Measurements from ENCODE around the gene ACIN1. TPM values are rescaled to one million over a fixed set of nuclear protein-coding genes. Genes with fewer than 3 reads are reported as not detected.
"Not testable (repeated sequence)": the region's sequence is repeated elsewhere in the genome, so short reads cannot be mapped to it uniquely, and the experiment has no call there.

ACIN1 gene
- total RNA-seq, 1 donor from 2014 or later = 103 TPM

GRCh38 chr14:23015618-23016017 is 79.3 kb downstream of the ACIN1 start:
- DNase-seq (ENCODE audit: low read depth) = no peak

GRCh38 chr14:23013749-23014054 is 81.2 kb downstream of the ACIN1 start:
- DNase-seq (ENCODE audit: low read depth) = not testable (repeated sequence)

GRCh38 chr14:23013054-23013748 is 81.7 kb downstream of the ACIN1 start:
- DNase-seq (ENCODE audit: low read depth) = no peak

GRCh38 chr14:23009939-23010726 is 84.8 kb downstream of the ACIN1 start, which contains the start of gene C14orf93:
Gene C14orf93, minus strand, starts transcription at chr14:23010143. Its CDS starts 11,120 bp downstream, at chr14:22999023.
- peak; percentile 28 for DNase-seq (ENCODE audit: low read depth)

GRCh38 chr14:23009483-23009938 is 85.4 kb downstream of the ACIN1 start:
- DNase-seq (ENCODE audit: low read depth) = no peak

- DNase-seq (ENCODE audit: low read depth) = no peak
Observed at GRCh38 chr14:23008831-23009230, 86.1 kb downstream of the ACIN1 start.

Other genes with a start within 250 kb of the ACIN1 start
- 71.9 and 268 TPM in 2 replicates for gene LRP10, start 223.4 kb downstream of the ACIN1 start, total RNA-seq
- gene REM2, start 211.9 kb downstream of the ACIN1 start, total RNA-seq = under 0.01 and 0.20 TPM in 2 replicates
- gene RBM23, start 176.0 kb downstream of the ACIN1 start, total RNA-seq = 127 and 148 TPM in 2 replicates
- gene PRMT5, start 165.8 kb downstream of the ACIN1 start, total RNA-seq = 74.3 and 78.0 TPM in 2 replicates
- gene HAUS4, start 138.0 kb downstream of the ACIN1 start, total RNA-seq = 17.2 and 36.8 TPM in 2 replicates
- gene AJUBA, start 112.6 kb downstream of the ACIN1 start, total RNA-seq = 161 and 189 TPM in 2 replicates
- 6.3 and 16.2 TPM in 2 replicates for gene C14orf93, start 85.0 kb downstream of the ACIN1 start, total RNA-seq
- gene PSMB5, start 60.2 kb downstream of the ACIN1 start, total RNA-seq = 167 and 251 TPM in 2 replicates
- not detected in 2 replicates for gene PSMB11, start 52.9 kb downstream of the ACIN1 start, total RNA-seq
- gene CDH24, start 37.6 kb downstream of the ACIN1 start, total RNA-seq = 3.5 and 6.1 TPM in 2 replicates
- gene C14orf119, start 369 bp upstream of the ACIN1 start, total RNA-seq = 61.6 and 71.0 TPM in 2 replicates
- gene CIROP, start 9.9 kb upstream of the ACIN1 start, total RNA-seq = not detected in 2 replicates
- gene CEBPE, start 24.1 kb upstream of the ACIN1 start, total RNA-seq = not detected in 2 replicates
- gene SLC7A8, start 88.5 kb upstream of the ACIN1 start, total RNA-seq = under 0.01 and 1.1 TPM in 2 replicates
- 0.35 TPM in 1 of 2 replicates, not detected in the other for gene RNF212B, start 142.8 kb upstream of the ACIN1 start, total RNA-seq
- 7.8 and 15.0 TPM in 2 replicates for gene HOMEZ, start 191.0 kb upstream of the ACIN1 start, total RNA-seq
- 1.9 TPM in 2 replicates for gene PPP1R3E, start 207.7 kb upstream of the ACIN1 start, total RNA-seq
- 10.2 and 14.7 TPM in 2 replicates for gene BCL2L2, start 211.7 kb upstream of the ACIN1 start, total RNA-seq
- 60.8 and 80.0 TPM in 2 replicates for gene PABPN1, start 226.3 kb upstream of the ACIN1 start, total RNA-seq

Measured in renal cortical epithelial cell (primary cell).